Liver (tissue), 9 donors: Measurements from ENCODE around the gene HPGD. TPM values are rescaled to one million over a fixed set of nuclear protein-coding genes. Genes with fewer than 3 reads are reported as not detected.
A peak's percentile ranks its signal among the peaks of the same experiment; 100 is the strongest.

Experiments used
- DNase-seq: peaks from one replicate; pipeline ENCODE4 v3.0.0-alpha.2; 2017; ENCODE audit warnings: low spot score
- H3K27ac ChIP-seq, 2 donors: one replicate each; pipeline ENCODE4 v1.7.0; 2013; ENCODE audit warnings: inconsistent platforms in 2 of 2, low read length in 2 of 2, control low read depth in 1 of 2, low read depth in 1 of 2, mild to moderate bottlenecking in 1 of 2
- H3K27me3 ChIP-seq, 4 donors: one replicate each; pipeline versions ENCODE4 v1.6.1 to v1.7.0; 2013; ENCODE audit warnings: low read length in 3 of 4, inconsistent platforms in 1 of 4, mild to moderate bottlenecking in 1 of 4, moderate library complexity in 1 of 4; ENCODE audit not compliant: control insufficient read depth in 4 of 4, insufficient read depth in 4 of 4
- H3K36me3 ChIP-seq, 4 donors: one replicate each; pipeline versions ENCODE4 v1.6.1 to v1.7.0; 2013; ENCODE audit warnings: low read length in 3 of 4, mild to moderate bottlenecking in 3 of 4, low read depth in 1 of 4, moderate library complexity in 1 of 4; ENCODE audit not compliant: control insufficient read depth in 4 of 4, insufficient read depth in 3 of 4
- H3K4me1 ChIP-seq, 4 donors: one replicate each; pipeline versions ENCODE4 v1.6.1 to v1.7.0; 2013; ENCODE audit warnings: low read length in 3 of 4, mild to moderate bottlenecking in 3 of 4, moderate library complexity in 1 of 4; ENCODE audit not compliant: control insufficient read depth in 4 of 4, insufficient read depth in 4 of 4
- H3K4me3 ChIP-seq, 3 donors: one replicate each; pipeline versions ENCODE4 v1.6.1 to v1.7.0; 2013; ENCODE audit warnings: low read length in 3 of 3, control low read depth in 1 of 3, low read depth in 1 of 3, mild to moderate bottlenecking in 1 of 3
- H3K9ac ChIP-seq, 2 donors: one replicate each; pipeline ENCODE4 v1.7.0; 2013; ENCODE audit warnings: low read length in 2 of 2, mild to moderate bottlenecking in 2 of 2, moderate library complexity in 2 of 2, control low read depth in 1 of 2, low read depth in 1 of 2
- H3K9me3 ChIP-seq, 4 donors: one replicate each; pipeline versions ENCODE4 v1.6.1 to v1.7.0; 2013; ENCODE audit warnings: low read length in 3 of 4; ENCODE audit not compliant: control insufficient read depth in 4 of 4
- EGR1 ChIP-seq, 2 donors: IDR thresholded peaks; 2 replicates each; pipeline ENCODE4 v1.6.1; 2016 to 2018; ENCODE audit warnings: antibody characterized with exemption in 2 of 2, low read depth in 2 of 2
- FOXA1 ChIP-seq: IDR thresholded peaks from 2 replicates; pipeline ENCODE4 v1.6.1; 2016; ENCODE audit warnings: antibody characterized with exemption
- FOXA2 ChIP-seq: IDR thresholded peaks from 2 replicates; pipeline ENCODE4 v1.6.1; 2016; ENCODE audit warnings: antibody characterized with exemption
- GABPA ChIP-seq, 2 donors: IDR thresholded peaks in 1 of 2; conservative IDR thresholded peaks in 1 of 2; 2 replicates each; pipeline ENCODE4 v1.6.1; 2016; ENCODE audit warnings: antibody characterized with exemption in 2 of 2, mild to moderate bottlenecking in 1 of 2, moderate library complexity in 1 of 2
- HNF4A ChIP-seq, 2 donors: conservative IDR thresholded peaks; 2 replicates each; pipeline ENCODE4 v1.6.1; 2016; ENCODE audit warnings: antibody characterized with exemption in 2 of 2, mild to moderate bottlenecking in 2 of 2
- HNF4G ChIP-seq: IDR thresholded peaks from 2 replicates; pipeline ENCODE4 v1.6.1; 2016; ENCODE audit warnings: antibody characterized with exemption
- JUND ChIP-seq, 2 donors: IDR thresholded peaks; 2 replicates each; pipeline ENCODE4 v1.6.1; 2016; ENCODE audit warnings: antibody characterized with exemption in 2 of 2
- RAD21 ChIP-seq, 2 donors: IDR thresholded peaks; 2 replicates each; pipeline ENCODE4 v1.6.1; 2016; ENCODE audit warnings: antibody characterized with exemption in 2 of 2, mild to moderate bottlenecking in 2 of 2
- RXRA ChIP-seq, 2 donors: IDR thresholded peaks; 2 replicates each; pipeline ENCODE4 v1.6.1; 2017 to 2018; ENCODE audit warnings: antibody characterized with exemption in 2 of 2, mild to moderate bottlenecking in 1 of 2
- SP1 ChIP-seq: IDR thresholded peaks from 2 replicates; pipeline ENCODE4 v1.6.1; 2018; ENCODE audit warnings: antibody characterized with exemption, mild to moderate bottlenecking
- TAF1 ChIP-seq: conservative IDR thresholded peaks from 2 replicates; pipeline ENCODE4 v1.6.1; 2016; ENCODE audit warnings: antibody characterized with exemption, mild to moderate bottlenecking
- YY1 ChIP-seq: IDR thresholded peaks from 2 replicates; pipeline ENCODE4 v1.6.1; 2016; ENCODE audit warnings: antibody characterized with exemption, mild to moderate bottlenecking
- WGBS: extraction: QIAGEN DNeasy Blood & Tissue Kit; methylation state at CpG from one replicate; pipeline ENCODE4 v1.1.7; 2013; 5-methylcytosine and 5-hydroxymethylcytosine counted together
- polyA plus RNA-seq, 2 donors: library from polyadenylated mRNA; stranded (reverse) in 1 of 2; unstranded in 1 of 2; fragments of 200-250 nt in 1 of 2; fragments of >200 nt in 1 of 2; fragmentation: Nextera tagmentation in 1 of 2; extraction: Ambion mirVana in 1 of 2; gene quantifications; one replicate each; pipeline versions ENCODE4 v1.2.1 to v1.2.3, GENCODE V29; 2013 to 2015
- total RNA-seq, 2 donors: library from RNA; depleted of rRNA; stranded (reverse); fragments of >200 nt; gene quantifications; one replicate each; pipeline ENCODE4 v1.2.3, GENCODE V29; 2014
- TF ChIP-seq, protein P1 (sequence below): IDR thresholded peaks from 2 replicates; pipeline ENCODE4 v1.6.1; 2016; ENCODE audit warnings: antibody characterized with exemption, mild to moderate bottlenecking
- TF ChIP-seq, protein P2 (sequence below): IDR thresholded peaks from 2 replicates; pipeline ENCODE4 v1.6.1; 2016; ENCODE audit warnings: antibody characterized with exemption
- TF ChIP-seq, protein P3 (sequence below): fragments of 150-350 bp; IDR thresholded peaks from 2 replicates; pipeline ENCODE4 v1.5.1; 2017; ENCODE audit warnings: improper control_type of control experiment, low read depth, low read length; ENCODE audit not compliant: missing input control
- TF ChIP-seq, protein P4 (sequence below): IDR thresholded peaks from 2 replicates; pipeline ENCODE4 v1.6.1; 2016; ENCODE audit warnings: antibody characterized with exemption
- donor health status: healthy.
- donor health status: healthy.
- donor health status: healthy.
- donor health status: healthy.
- donor health status: healthy.

HPGD gene
- total RNA-seq (100 to 1,000 TPM in 1 of 2 donors, 1 to 10 TPM in 1; 7.9 to 113 TPM), polyA plus RNA-seq (10 to 100 TPM; 24.2 to 90.0 TPM)

DNA sequence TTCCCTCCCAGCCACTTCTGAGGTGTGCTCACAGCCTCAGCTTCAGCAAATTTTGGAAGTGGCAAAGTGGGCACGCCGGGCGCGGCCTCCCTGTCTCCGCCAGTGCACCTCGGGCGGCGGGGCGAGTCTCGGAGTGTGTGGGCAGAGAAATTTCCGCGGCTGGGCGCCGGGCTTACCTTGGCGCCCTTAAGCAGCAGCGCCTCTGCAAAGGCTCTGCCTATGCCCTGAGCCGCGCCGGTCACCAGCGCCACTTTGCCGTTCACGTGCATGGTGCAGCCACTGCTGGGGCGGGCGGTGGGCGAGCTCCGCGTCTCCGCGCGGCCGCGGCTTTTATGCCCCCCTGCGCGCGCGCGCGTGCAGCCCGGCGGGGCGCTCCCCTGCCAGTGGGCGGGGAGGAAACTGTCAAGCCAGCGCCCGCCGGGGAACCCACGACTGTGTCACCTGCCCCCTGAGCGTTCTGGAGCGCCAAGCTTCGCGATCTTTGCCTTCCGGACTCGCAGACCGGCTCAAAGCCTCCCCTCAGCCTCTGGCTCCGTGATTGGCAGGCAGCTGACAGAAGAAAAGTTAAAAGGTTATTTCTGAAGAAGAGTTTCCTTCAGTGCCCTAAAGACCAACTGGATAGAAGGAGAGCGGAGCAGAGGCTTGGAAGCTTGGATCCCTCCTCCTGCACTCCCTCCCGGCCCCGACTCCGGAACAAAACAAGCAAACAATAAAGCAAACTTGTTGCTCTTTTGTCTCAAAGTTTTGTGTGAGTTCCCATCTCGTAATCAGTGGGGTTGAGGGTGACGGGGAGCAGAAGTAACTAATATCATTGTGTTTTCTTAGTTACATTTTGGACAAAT, at the start of gene HPGD:
HPGD (minus strand) TSS at position 306 of the 842 bp plus-strand sequence; CDS start at position 269, 37 bp downstream.
- Histone ChIP-seq H3K4me1 (peaks cover 0 to 20% (median 7%) of the 10 kb centered on the region in 4 donors), H3K36me3 (no peaks in the 10 kb centered on the region), H3K9me3 (no peaks in the 10 kb centered on the region), H3K27ac (peak within 1 kb of the TSS; percentile 95 to 97), H3K4me3 (peak within 1 kb of the TSS; percentile 76 to 91 (median 89)), H3K9ac (peak within 1 kb of the TSS; percentile 88 to 96), H3K27me3 (no peaks in the 10 kb centered on the region)
- under 1% methylated on average over 60 of the region's 60 CpGs for WGBS
- peak; percentile 49 for DNase-seq
- TF ChIP-seq GABPA (IDR thresholded peaks at IDR 0.05 in 1 of 2, conservative IDR thresholded peaks at IDR 0.05 in 1 of 2) (peak in 1 of 2 donors; percentile 16), FOXA1 (no peak), HNF4G (no peak), SP1 (no peak), RXRA (IDR thresholded peaks at IDR 0.05) (peak in 1 of 2 donors; percentile 18), JUND (IDR thresholded peaks at IDR 0.05) (no peak), YY1 (no peak), FOXA2 (no peak), HNF4A (conservative IDR thresholded peaks at IDR 0.05) (peak in 1 of 2 donors; percentile 49), TAF1 (no peak), RAD21 (IDR thresholded peaks at IDR 0.05) (no peak), EGR1 (IDR thresholded peaks at IDR 0.05; ENCODE audit: low read depth in 2 of 2) (peak in 1 of 2 donors; percentile 12)
- TF ChIP-seq, protein P1, sequence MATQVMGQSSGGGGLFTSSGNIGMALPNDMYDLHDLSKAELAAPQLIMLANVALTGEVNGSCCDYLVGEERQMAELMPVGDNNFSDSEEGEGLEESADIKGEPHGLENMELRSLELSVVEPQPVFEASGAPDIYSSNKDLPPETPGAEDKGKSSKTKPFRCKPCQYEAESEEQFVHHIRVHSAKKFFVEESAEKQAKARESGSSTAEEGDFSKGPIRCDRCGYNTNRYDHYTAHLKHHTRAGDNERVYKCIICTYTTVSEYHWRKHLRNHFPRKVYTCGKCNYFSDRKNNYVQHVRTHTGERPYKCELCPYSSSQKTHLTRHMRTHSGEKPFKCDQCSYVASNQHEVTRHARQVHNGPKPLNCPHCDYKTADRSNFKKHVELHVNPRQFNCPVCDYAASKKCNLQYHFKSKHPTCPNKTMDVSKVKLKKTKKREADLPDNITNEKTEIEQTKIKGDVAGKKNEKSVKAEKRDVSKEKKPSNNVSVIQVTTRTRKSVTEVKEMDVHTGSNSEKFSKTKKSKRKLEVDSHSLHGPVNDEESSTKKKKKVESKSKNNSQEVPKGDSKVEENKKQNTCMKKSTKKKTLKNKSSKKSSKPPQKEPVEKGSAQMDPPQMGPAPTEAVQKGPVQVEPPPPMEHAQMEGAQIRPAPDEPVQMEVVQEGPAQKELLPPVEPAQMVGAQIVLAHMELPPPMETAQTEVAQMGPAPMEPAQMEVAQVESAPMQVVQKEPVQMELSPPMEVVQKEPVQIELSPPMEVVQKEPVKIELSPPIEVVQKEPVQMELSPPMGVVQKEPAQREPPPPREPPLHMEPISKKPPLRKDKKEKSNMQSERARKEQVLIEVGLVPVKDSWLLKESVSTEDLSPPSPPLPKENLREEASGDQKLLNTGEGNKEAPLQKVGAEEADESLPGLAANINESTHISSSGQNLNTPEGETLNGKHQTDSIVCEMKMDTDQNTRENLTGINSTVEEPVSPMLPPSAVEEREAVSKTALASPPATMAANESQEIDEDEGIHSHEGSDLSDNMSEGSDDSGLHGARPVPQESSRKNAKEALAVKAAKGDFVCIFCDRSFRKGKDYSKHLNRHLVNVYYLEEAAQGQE, result peak; percentile 58
- TF ChIP-seq, protein P2, sequence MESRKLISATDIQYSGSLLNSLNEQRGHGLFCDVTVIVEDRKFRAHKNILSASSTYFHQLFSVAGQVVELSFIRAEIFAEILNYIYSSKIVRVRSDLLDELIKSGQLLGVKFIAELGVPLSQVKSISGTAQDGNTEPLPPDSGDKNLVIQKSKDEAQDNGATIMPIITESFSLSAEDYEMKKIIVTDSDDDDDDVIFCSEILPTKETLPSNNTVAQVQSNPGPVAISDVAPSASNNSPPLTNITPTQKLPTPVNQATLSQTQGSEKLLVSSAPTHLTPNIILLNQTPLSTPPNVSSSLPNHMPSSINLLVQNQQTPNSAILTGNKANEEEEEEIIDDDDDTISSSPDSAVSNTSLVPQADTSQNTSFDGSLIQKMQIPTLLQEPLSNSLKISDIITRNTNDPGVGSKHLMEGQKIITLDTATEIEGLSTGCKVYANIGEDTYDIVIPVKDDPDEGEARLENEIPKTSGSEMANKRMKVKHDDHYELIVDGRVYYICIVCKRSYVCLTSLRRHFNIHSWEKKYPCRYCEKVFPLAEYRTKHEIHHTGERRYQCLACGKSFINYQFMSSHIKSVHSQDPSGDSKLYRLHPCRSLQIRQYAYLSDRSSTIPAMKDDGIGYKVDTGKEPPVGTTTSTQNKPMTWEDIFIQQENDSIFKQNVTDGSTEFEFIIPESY, result peak; percentile 76
- TF ChIP-seq, protein P3, sequence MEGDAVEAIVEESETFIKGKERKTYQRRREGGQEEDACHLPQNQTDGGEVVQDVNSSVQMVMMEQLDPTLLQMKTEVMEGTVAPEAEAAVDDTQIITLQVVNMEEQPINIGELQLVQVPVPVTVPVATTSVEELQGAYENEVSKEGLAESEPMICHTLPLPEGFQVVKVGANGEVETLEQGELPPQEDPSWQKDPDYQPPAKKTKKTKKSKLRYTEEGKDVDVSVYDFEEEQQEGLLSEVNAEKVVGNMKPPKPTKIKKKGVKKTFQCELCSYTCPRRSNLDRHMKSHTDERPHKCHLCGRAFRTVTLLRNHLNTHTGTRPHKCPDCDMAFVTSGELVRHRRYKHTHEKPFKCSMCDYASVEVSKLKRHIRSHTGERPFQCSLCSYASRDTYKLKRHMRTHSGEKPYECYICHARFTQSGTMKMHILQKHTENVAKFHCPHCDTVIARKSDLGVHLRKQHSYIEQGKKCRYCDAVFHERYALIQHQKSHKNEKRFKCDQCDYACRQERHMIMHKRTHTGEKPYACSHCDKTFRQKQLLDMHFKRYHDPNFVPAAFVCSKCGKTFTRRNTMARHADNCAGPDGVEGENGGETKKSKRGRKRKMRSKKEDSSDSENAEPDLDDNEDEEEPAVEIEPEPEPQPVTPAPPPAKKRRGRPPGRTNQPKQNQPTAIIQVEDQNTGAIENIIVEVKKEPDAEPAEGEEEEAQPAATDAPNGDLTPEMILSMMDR, result no peak
- TF ChIP-seq, protein P4, sequence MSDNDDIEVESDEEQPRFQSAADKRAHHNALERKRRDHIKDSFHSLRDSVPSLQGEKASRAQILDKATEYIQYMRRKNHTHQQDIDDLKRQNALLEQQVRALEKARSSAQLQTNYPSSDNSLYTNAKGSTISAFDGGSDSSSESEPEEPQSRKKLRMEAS, result peak; percentile 13
